Activated CD8-positive, alpha-beta memory T cell treated with anti-CD3 and anti-CD28 coated beads, Interleukin-2, amount 50 U/mL, for 24 hours (primary cell): ENCODE data around the gene SPATA32.
"Not testable (repeated sequence)": the region's sequence is repeated elsewhere in the genome, so short reads cannot be mapped to it uniquely, and the experiment has no call there.

Source experiments
- DNase-seq: peaks from one replicate; pipeline ENCODE4 v3.0.0-alpha.2; 2020; ENCODE audit errors: extremely low read depth

The SPATA32 gene, protein sequence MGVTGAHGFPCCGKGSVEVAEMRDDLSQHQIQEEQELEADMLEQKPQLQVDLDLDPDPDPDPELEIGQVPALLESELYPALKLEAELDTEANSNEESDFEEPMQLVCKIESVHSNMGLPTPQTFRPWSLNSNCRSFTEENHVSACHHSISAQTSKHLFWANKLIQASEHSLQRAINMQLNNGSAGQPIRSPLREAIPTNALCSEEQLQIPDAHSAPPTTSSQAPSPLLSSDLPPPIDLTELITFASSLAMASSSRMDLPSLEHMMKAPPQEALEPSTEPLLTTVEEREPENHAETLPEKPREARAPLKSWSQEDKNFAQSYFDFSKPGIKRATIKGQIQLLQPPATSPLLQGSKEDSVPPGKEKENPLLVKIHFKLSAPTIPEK

DNA sequence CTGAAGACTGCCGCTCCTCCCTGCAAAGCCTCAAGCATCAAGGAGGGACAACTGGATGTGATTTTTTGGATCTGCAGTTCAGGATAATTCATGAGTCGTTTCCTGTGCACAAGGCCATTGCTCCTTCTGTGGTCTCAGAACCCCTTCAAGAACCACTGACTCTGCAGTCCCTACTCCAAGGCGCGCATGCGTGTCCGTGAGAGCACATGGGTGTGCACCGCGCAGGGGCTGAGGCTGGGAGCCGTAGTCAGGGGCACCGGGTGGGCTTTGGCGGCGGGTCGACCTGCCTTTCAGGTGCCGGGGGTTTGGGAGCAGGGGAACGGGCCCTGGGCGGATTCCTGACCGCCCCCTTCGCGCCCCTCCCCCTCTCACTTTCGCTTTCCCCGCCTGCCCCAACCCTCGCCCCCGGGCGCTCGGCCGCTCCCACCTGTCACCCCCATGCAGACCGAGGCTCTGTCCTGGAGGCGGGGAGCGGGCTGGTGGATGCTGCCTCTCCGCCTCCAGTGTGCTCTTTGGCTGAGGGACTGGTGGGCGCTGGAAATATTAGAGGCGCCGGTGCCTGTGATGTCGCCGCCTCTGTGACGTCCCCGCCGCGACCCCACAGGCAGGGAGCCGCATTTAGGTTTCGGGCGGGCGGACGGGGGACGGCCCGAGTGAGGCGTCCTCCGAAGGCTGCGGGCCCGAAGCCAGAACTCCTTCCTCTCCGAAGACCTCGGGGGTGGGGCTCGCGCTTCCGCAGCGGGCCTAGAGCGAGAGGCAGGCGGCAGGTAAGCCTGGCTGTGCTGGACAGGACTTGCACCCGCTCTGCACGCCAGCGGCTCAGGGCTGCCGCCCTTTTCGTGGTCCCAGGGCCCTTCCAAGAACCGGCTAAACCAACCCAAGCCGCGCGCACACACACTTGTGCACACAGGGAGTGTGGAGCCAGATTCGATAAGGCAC is at the start of gene SPATA32:
Gene SPATA32, minus strand, starts transcription at position 518 of the 939 bp plus-strand sequence. Its CDS starts 78 bp downstream, at position 440.
- no peak for DNase-seq

GRCh38 chr17:45311401-45311759 is 49.5 kb upstream of the SPATA32 start:
- no peak for DNase-seq

DNA sequence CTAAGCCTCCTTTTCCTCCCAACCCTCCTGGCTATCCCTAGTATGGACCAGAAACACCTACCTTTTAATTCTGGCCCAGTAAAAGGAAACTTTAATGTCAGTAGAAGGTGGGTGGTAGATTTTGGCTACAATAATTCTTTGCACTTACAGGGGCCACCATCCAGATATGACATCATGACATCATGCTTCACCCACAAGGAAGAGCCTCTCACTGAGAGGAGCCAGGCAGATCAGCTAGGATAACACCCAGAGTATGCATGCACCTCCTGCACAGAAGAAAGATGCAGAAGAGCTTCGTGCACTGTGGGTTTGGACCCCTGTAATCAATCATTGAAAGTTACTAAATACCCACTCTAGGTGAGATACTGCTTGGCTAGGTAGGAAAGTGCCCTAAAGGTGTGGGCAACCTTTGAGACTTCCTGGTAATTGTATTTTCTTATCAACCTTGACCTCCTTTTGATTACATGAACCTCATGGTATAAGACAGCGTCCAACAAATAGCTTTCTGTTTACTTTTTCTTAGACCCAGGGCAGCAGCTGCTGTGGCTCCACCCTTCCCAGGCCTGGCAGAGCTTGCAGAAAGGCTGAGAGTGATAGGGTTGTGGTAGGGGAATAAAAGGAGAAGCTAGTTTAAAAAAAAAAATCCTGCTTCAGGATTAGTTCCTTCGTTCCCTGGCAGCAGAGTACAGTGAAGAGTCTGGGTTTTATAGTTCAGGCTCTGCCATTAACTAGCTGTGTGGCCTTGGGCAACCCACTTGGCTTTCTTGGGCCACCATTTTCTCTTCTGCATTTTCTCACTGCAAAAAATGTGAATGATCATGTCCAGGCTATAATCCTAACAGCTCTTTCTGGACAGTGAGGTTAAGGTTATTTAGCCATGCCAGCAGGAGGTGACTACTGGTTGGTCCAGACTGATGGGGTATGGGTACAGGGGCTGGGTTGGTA is 48.8 kb upstream of the SPATA32 start:
- DNase-seq = no peak

DNA sequence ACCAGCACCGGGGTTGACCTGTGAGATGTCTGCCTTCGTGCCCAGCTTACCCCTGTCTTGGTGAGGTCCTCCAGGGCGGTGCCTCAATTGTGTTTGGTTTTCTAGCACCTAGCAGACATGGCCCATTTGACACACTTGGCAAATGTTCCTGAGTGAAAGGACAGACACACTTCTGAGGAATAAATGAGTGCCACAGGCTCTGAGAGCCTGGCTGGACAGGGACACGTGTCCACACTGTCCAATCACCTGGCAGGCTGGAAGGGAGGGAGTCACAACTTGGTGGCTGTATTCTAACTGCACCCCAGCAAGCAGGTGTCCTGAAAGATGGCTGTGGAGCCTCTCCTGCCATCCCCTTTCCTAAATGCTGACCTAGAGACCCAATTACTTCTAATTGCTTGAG is 47.5 kb upstream of the SPATA32 start:
- no peak for DNase-seq

DNA sequence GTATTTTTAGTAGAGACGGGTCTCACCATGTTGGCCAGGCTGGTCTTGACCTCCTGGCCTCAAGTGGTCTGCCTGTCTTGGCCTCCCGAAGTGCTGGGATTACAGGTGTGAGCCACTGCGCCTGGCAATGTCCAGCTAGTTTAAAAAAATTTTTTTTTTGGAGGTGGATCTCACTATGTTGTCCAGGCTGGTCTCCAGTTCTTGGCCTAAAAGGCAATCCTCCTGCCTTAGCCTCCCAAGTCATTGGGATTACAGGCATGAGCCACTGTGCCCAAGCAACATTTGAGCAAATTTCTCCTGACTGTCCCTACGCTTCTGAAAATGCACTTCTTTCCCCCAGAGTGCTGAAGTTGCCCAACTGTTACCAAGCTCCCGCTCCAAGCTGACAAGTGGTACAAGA is 46.9 kb upstream of the SPATA32 start:
- DNase-seq = no peak

GRCh38 chr17:45308016-45308365 is 46.1 kb upstream of the SPATA32 start:
- no peak for DNase-seq

DNA sequence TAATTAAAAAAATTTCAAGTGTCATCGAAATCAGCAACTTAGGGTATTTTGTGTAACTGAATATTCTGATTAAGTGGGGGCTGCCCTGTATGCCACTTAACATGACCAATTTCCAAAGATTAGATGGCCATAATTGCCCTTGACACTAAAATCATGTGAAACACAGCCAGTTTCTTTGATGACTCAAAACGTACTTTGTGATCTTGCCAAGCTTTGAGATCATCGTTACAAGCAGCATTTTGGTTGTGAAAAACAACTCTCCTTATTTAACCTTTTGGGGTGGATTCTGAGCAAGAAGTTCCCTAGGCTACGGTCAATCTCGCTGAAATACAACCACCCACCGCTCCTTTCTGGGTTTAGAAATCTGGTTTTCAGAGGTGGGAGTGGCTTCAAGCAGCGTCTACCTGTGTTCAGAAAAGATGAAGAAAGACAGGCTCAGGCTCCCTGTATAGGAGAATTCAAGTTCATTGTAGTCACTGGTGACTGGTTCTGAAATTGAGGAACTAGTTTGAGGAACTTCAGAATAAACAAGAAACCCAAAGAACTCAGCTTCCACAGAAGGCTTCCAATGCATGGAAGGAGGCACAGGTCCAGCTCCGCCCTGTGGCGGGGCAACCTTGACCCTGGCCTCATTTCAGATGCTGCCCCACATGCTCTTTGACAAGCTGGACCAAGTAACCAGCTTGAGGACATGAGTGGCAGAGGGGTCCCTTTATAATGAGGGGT is 45.6 kb upstream of the SPATA32 start:
- no peak for DNase-seq

DNA sequence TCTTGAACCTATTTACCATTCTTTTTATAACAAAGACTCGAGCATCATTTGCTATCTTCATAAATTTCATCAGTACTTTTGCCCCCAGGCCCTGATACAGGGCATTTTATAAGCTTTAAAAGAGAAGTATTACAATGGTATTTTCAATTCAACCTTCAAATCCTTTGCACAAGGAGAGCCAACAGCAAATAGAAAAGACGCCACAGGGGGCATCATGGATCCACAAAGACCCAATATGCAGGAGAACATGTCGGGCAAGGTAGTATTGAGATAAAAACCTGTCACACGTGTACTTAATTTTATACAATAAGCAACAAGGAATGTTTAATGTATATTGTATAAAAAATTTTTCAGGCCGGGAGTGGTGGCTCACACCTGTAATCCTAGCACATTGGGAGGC is 44.7 kb upstream of the SPATA32 start:
- no peak for DNase-seq

GRCh38 chr17:45306094-45306493 is 44.2 kb upstream of the SPATA32 start:
- no peak for DNase-seq

GRCh38 chr17:45305530-45306087 is 43.7 kb upstream of the SPATA32 start:
- no peak for DNase-seq

- no peak for DNase-seq
Measured at GRCh38 chr17:45302649-45303173, 40.8 kb upstream of the SPATA32 start.

DNA sequence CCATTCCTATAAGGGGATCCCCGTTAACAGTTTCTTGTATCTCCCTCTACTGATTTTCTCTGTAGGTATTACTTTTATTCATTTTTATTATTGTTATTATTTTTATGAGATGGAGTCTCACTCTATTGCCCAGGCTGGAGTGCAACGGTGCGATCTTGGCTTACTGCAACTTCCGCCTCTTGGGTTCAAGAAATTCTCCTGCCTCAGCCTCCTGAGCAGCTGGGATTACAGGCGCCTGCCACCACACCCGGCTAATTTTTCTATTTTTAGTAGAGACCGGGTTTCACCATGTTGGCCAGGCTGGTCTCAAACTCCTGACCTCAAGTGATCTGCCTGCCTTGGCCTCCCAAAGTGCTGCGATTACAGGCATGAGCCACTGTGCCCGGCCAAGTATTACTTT is 40.3 kb upstream of the SPATA32 start:
- not testable (repeated sequence) for DNase-seq

GRCh38 chr17:45301674-45302073 is 39.8 kb upstream of the SPATA32 start:
- DNase-seq = no peak

- DNase-seq = no peak
Measured at GRCh38 chr17:45300060-45300751, 38.3 kb upstream of the SPATA32 start.

DNA sequence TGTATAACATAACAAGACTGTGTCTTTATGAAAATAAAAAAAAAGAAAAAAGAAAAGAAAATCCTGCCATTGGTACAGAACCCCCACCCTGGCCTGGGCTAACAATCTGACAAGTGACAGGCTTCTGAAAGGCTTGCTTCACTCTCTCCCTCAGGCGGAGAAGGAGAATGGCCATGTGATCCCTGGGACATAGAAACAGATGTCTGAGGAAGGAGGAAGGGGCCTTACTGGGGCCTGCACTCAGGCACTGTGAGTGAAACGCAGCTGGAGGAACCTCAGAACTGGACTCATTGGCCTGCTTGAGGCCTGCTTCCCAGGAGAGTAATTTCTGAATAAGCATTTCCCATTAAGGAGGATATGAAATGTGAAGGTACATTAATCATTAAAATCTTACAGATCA is 37.5 kb upstream of the SPATA32 start:
- DNase-seq = no peak

DNA sequence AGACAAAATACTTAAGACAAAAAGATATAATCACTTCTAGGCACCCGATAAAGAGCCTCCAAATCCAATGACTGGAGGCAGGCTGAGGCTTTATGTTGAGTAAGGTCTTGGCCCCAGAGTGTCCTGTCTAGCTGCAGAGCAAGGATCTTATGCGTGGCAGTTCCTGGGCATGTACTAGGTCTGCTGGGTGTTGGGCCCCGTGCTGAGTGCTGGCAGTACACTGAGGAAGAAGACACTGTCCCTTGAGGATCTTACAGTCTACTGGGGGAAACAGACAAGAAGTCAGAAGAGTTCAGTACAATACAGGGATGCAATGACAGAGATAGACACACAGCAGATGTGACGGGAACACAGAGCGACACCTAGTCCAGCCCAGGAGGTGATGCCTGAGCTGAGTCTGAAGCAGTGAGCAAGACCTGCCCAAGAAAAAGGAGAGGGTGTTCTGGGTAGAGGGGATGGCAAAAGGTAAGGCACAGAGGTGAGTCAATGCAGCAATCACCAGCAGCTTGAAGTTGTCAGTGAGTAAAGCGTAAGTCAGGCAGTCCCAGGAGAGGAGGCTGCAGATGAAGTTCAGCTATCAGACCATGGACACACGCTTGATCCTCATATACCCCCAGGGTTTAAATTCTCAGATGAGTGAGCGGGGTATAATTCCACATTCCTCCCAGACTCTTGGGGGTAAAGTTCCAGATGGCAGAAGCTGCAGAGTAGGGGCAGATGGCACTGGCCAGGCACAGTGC is 36.8 kb upstream of the SPATA32 start:
- DNase-seq = no peak

- DNase-seq = no peak
Measured at GRCh38 chr17:45296833-45297124, 34.9 kb upstream of the SPATA32 start.

DNA sequence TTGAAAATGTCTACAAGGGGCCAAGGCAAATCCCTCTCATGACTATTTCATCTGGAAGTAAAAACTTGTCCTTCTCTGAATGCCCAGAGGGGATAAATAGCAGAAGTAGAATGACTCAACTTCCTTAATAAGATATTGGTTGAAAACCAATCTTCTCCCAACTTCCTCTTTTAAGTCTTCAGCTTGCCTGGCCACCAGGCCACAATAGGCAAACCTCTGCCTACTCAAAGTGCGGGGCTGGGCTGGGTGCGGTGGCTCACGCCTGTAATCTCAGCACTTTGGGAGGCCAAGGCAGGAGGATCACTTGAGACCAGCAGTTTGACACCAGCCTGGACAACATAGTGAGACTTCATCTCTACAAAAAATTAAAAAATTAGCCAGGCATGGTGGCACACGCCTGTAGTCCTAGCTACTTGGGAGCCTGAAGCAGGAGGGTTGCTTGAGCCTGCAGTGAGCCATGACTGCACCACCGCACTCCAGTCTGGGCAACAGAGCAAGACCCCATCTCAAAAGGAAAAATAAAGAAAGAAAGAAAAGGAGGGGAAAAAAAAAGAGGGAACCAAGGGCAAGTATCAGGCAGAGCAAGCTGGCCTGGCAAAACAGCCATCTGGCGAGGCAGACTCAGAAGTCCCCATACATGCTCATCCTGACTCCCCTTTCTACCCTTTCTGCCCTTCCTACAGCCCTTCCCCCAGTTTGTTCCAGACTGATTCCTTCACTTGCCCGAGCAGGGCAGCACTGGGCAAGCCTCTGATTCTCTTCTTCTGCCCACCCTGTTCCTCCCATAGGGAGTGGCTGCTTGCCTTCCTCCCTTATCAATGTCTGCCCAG is 34.3 kb upstream of the SPATA32 start:
- no peak for DNase-seq

- no peak for DNase-seq
Measured at GRCh38 chr17:45294506-45294905, 32.6 kb upstream of the SPATA32 start.
